ENCODE measurements around the gene PLSCR4.
A peak's percentile ranks its signal among the peaks of the same experiment; 100 is the strongest.

Gene PLSCR4

DNA sequence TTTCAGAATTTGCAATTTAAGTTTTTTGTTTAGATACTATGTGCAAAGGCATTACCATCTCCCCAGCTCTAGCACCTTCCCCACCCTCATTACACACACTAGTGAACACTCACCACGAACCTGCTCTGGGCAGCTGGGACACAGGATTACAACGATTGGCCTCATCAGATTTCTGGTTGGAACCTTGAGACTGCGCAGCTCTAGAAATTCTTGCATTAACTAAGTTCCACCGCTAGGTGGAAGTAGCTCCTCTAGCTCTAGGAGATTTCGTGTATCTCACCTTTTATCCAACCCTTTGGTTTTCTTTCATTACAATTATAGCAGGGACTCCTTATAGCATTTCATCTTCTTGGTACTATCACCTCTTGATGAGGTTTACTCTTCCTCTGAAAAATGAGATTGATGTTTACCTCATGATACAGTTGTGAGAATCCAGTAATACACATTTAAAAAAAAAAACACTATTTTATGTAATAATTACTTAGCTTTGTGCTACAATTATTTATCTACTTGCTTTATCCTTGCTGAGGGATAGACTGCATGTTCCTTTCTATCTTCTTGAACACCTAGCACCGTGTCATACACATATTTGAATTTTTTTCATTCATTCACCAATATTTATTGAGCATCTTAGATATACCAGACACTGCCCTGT lies 61.3 kb downstream of the PLSCR4 start:
- DNase-seq: peak; percentile 48

GRCh38 chr3:146187334-146187950 lies 63.5 kb downstream of the PLSCR4 start:
- DNase-seq: no peak

- DNase-seq: no peak
Observed at GRCh38 chr3:146184241-146185015, 66.5 kb downstream of the PLSCR4 start.

GRCh38 chr3:146181216-146181615 lies 69.7 kb downstream of the PLSCR4 start:
- DNase-seq: no peak

DNA sequence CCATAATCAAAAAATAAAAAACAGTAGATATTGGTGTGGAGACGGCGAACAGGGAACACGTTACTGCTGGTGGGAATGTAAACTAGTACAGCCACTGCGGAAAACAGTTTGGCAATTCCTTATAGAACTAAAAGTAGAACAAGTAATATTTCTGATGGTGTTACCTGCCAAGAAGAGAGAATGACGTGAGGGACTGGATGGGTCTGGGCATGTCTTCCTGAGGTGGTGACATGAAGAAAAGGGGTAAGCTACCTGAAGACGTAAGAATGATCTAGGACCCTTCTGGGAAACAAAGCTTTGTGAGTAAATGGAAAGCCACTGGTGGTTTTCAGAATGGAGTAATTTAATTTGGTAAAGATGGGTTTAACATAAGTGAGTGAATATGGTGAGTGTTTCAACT lies 70.5 kb downstream of the PLSCR4 start:
- no peak for DNase-seq

DNA sequence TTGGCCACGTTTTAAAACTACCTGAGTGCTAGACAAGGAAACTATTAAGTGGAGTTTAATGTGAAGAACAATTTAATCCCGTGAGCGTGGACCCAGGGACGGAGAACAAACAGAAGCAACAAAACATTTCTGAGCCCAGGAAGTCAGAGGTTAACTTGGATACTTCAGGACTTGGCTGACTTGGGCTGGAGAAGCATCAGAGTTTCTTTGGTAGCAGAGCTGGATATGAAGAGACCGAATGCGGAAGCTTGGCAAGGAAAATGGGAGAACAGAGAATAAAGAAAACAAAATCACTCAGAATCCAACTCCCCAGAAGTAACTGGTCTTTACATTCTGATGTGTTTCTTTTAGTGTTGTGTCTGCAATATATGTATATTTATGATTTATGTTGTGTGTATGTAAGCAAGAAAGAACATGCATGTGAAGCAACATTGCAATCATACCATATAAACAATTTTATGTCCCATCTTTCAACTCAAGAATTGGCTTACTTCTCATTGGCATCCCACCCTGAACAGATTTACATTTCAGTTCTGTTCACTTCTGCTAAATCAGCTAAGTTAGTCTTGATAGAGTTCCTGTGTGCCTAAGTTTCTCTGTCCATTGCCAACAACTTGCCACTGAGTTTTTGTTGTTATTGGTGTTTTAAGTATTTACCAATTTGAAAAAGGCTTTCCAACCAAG lies 72.8 kb downstream of the PLSCR4 start:
- no peak for DNase-seq

- DNase-seq: no peak
Observed at GRCh38 chr3:146177519-146177918, 73.4 kb downstream of the PLSCR4 start.

DNA sequence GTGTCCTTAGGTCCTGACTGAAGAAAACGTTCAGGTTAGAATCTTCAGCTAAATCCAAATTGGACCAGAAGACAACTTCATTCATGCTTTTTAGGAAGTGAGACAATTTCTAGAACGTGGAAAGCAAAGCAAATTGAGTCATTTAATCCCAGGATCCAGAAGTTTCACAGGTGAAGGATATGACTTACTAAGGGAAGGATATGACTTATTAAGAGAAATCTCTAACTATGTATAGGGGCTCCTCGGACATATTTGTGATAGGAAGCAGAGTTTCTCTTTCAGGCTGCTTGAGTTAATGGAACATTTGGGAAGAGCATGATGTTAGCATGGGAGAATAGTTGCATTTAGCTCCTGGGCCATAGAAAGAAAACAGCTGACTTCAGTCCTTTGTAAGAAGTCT lies 73.8 kb downstream of the PLSCR4 start:
- DNase-seq: no peak

DNA sequence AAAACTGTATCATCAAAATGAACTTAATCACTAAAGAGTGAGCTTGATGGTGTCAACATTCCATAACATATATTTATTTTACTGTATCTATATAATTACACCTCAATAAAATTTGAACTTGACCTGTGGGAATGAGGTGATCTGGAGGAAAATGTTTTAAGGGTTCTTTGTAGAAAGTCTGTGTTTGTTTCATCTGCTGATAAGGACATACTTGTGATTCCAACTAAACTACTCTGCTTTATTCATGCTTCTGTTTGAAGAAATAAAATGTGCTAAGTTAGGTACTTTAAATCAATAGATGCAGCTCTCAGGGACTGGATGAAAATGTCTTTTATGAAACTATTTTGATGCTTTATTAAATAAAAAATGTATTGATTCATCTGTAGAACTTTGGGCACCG lies 78.3 kb downstream of the PLSCR4 start:
- DNase-seq: no peak

DNA sequence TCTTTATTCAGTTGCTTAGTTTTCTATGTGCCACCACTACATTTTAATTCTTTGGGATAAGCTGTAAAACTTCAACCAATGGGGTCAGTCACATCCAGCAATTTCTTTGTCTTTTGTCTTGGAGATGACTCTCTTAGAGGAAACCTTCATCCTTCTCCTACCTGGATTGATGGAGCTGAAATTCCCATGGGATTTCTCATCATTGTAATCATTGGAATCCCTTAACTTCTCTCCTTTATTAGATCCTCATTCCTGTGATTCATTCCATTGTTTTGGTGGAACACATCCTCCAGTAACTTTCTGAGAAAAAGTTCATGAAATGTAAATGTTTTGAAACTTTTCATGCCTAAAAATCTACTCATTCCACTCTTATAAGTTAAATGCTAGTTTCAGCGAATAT lies 80.3 kb downstream of the PLSCR4 start:
- DNase-seq: no peak

GRCh38 chr3:146169891-146170290 lies 81.0 kb downstream of the PLSCR4 start:
- DNase-seq: no peak

GRCh38 chr3:146166826-146167225 lies 84.1 kb downstream of the PLSCR4 start:
- DNase-seq: no peak

- no peak for DNase-seq
Observed at GRCh38 chr3:146166415-146166821, 84.5 kb downstream of the PLSCR4 start.

DNA sequence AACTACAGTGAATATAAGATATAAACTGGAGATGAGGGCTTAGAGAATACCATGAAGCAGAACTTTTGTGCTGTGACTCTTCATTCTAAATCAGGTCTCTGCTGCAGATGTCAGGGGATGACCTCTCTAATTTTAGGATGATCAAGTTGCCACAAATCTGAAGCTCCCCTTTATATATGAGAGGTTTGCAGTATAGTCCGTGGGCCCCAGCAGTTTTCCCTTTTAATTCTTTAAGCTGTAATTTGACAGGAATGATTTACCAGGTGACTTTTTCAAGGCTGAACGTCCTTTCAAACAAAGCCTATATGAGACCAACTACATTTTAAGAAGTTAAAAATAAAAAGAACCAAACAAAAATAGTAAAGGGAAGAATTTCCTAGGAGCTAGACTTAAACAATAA lies 85.0 kb downstream of the PLSCR4 start:
- no peak for DNase-seq

GRCh38 chr3:146164971-146165769 lies 85.7 kb downstream of the PLSCR4 start:
- DNase-seq: no peak

DNA sequence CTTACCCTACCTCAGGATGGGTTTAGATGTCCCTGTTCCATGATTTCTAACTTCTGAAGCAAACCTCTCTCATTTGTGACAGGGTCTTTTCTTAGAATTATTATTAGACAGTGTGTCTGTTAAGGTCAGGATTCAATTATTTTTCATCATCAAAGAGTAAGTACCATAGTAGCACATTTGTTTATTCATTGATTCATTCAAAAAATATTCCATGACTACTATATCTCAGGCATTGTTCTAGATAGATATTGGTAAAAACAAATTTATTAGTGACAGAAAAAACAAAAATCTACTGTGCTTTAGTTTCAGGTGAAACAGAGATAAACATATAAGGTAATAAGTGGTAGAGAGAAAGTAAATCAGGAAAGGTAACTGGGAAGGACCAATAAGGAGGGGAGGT lies 86.4 kb downstream of the PLSCR4 start:
- no peak for DNase-seq

DNA sequence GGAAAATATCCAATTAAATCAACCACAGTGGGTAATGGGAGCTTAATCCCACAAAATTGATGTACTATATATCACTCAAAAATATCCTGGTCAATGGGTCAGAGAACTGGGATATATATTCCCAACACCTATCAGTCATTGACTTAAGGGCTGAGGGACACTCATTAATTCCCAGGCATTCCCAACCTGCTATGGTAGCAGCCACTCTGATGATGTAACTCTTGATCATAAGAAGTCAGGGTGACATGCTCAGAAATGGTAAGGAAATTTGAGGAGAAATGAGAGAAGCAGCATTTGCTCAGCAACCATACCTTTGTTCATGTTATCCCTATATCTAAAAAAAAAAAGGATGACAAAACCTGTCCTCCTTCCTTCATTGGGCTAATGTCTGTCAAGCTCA lies 86.8 kb downstream of the PLSCR4 start:
- no peak for DNase-seq

- DNase-seq: no peak
Observed at GRCh38 chr3:146163584-146163983, 87.3 kb downstream of the PLSCR4 start.

GRCh38 chr3:146162561-146162960 lies 88.3 kb downstream of the PLSCR4 start:
- DNase-seq: no peak

- DNase-seq: no peak
Observed at GRCh38 chr3:146161663-146162002, 89.3 kb downstream of the PLSCR4 start.

GRCh38 chr3:146160964-146161662 lies 89.8 kb downstream of the PLSCR4 start, which contains the start of gene PLOD2:
TSS of gene PLOD2 (minus strand) at chr3:146161184. CDS start at chr3:146160989, 195 bp downstream.
- DNase-seq: peak; percentile 58

DNA sequence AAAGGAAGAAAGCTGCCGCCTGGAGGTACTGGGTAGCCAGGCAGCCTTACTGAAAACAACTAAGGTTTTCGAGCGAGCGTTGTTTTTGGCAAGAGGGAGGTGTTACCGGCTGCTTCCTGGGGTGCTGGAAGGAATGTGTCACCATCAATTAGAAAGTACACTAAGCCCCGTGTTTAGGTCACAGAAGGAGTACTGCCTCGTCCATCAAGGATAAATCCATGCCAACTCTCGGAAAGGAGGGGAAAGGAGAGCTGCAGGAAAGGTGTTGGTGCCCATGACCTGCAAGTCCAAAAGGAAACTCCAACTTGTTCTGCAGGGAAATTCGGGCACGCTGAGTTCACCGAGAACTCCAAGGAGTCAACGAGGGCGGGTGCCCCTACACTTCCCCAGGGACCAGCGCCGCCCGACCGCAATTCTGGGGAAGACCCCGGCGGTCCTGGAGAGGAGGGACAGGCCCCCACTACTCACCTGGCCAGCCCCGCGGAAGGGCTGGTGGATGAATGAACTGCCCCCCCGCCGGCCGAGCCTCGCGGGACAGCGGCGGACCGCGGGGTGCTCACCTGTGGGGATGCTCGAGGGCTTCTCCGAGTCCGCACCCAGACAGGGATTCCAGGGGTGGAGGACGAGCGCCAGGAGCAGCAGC lies 90.5 kb downstream of the PLSCR4 start:
- DNase-seq: peak; percentile 50

Measured in activated CD8-positive, alpha-beta memory T cell treated with anti-CD3 and anti-CD28 coated beads, Interleukin-2, amount 50 U/mL, for 48 hours (primary cell).